Activated CD8-positive, alpha-beta T cell treated with anti-CD3 and anti-CD28 coated beads, Interleukin-2, amount 10 ng/mL, durations not matched to agents 7 days and 5 days (primary cell): ENCODE measurements around the gene VSIR. TPM values are rescaled to one million over a fixed set of nuclear protein-coding genes. Genes with fewer than 3 reads are reported as not detected.

Experiments used
- ATAC-seq: fragments of 150-1000 bp; cut with Tn5 transposase; one replicate; pipeline ENCODE4 v1.10.0; 2021; ENCODE audit warnings: moderate library complexity
- CTCF ChIA-PET: fragments of 350-600 bp; sonication (Branson Sonifier 250); formaldehyde crosslinking; loops from one replicate; lab custom pipeline; 2021; ENCODE audit warnings: antibody characterized with exemption; lab: Charles Lee
- POLR2A ChIA-PET: fragments of 350-600 bp; sonication (Branson Sonifier 250); formaldehyde crosslinking; loops from one replicate; lab custom pipeline; 2021; ENCODE audit warnings: antibody characterized with exemption; lab: Charles Lee
- DNase-seq: peaks from one replicate; pipeline ENCODE4 v3.0.0-alpha.2; 2020
- H3K27ac Mint-ChIP-seq: one replicate; pipeline ENCODE4 v1.8.0; 2021; ENCODE audit warnings: mild to moderate bottlenecking, mixed read lengths
- H3K27me3 Mint-ChIP-seq: one replicate; pipeline ENCODE4 v1.8.0; 2021; ENCODE audit warnings: low read depth, mixed read lengths
- H3K36me3 Mint-ChIP-seq: one replicate; pipeline ENCODE4 v1.8.0; 2021; ENCODE audit warnings: low read depth, mixed read lengths
- H3K4me1 Mint-ChIP-seq: one replicate; pipeline ENCODE4 v1.8.0; 2021; ENCODE audit warnings: low read depth, mixed read lengths
- H3K4me3 Mint-ChIP-seq: one replicate; pipeline ENCODE4 v1.8.0; 2021; ENCODE audit warnings: mild to moderate bottlenecking, mixed read lengths
- H3K9me3 Mint-ChIP-seq: one replicate; pipeline ENCODE4 v1.8.0; 2022; ENCODE audit warnings: mixed read lengths; ENCODE audit not compliant: insufficient read depth
- microRNA-seq: library from miRNA; unstranded; fragments of <30 nt; microRNA quantifications from one replicate; pipeline ENCODE4 v1.2.0, GENCODE V29; 2022
- total RNA-seq, 2 experiments: library from RNA; stranded (reverse); gene quantifications; one replicate each; pipeline ENCODE4 v1.2.3, GENCODE V29; 2021

Gene VSIR
- total RNA-seq, 2 experiments from 2014 or later, result 127 to 133 TPM

- ChIA-PET POLR2A (interaction anchor here (0.9 to 1.1 kb wide), 4 partner anchors 10 to 76 kb away, joined by 3 to 6 read pairs (median 4); partner anchors contain the start of gene VSIR), CTCF (interaction anchor here (0.8 to 7.2 kb wide), 35 partner anchors 9 to 386 kb away, joined by 3 to 121 read pairs (median 4); partner anchors contain the start of genes SLC29A3 and VSIR)
- Mint-ChIP-seq H3K9me3 (no peaks in the 10 kb centered on the region), H3K4me3 (no peak overlapping the region), H3K27ac (peak overlapping the region; percentile 51), H3K4me1 (peaks cover 68% of the 10 kb centered on the region), H3K36me3 (no peaks in the 10 kb centered on the region), H3K27me3 (no peaks in the 10 kb centered on the region)
- DNase-seq (peak; percentile 76), ATAC-seq (peak; percentile 47)
These were observed 75.2 kb downstream of the VSIR start for GRCh38 chr10:71697938-71698709.

Small RNAs within 50 kb of the gene (microRNA-seq; reads per million reads assigned to microRNA genes)
- not detected for gene MIR7152

Other genes starting within 250 kb of the VSIR start
- 1 to 10 TPM in 1 of 2 experiments, under 1 TPM in 1; 0.73 to 1.1 TPM for gene C10orf105, start 53.7 kb downstream of the VSIR start, total RNA-seq
- gene PSAP, start 77.7 kb upstream of the VSIR start, total RNA-seq, result 100 to 1,000 TPM; 112 to 113 TPM
- not detected for gene CHST3, start 190.9 kb upstream of the VSIR start, total RNA-seq